ENCODE results near the gene MAT2B. TPM values are rescaled to one million over a fixed set of nuclear protein-coding genes. Genes with fewer than 3 reads are reported as not detected.
A peak's percentile ranks its signal among the peaks of the same experiment; 100 is the strongest.

Gene MAT2B
- 64.1 and 65.2 TPM in 2 replicates for total RNA-seq (2021; fragmentation: NEBNext Ultra II Directional; extraction: Animal tissue kit (Norgen Biotek cat#: 25700))
- 18.7 and 33.9 TPM in 2 replicates for polyA plus RNA-seq (2011; rRNA removed)
- polyA plus RNA-seq (2011; cell fraction: cytosol; rRNA removed), result 45.9 TPM
- polyA plus RNA-seq (2011; cell fraction: nucleus; rRNA removed), result 19.2 TPM
- 45.1 to 66.2 TPM (median 56.0 TPM) in 4 replicates for polyA plus RNA-seq (2012, experiment 1 of 2)
- 8.1 TPM for polyA plus RNA-seq (2012, experiment 2 of 2)
- 37.6 TPM for polyA plus RNA-seq (2013, experiment 1 of 2)
- 37.6 TPM for polyA plus RNA-seq (2013, experiment 2 of 2)
- 51.2 and 74.4 TPM in 2 replicates for polyA minus RNA-seq (2011; rRNA and poly(A)+ RNA removed)
- polyA minus RNA-seq (2011; cell fraction: cytosol; rRNA and poly(A)+ RNA removed), result 32.3 TPM
- polyA minus RNA-seq (2011; cell fraction: nucleus; rRNA and poly(A)+ RNA removed), result 43.0 TPM
- long read RNA-seq, experiment 1, transcript MAT2B-202 (7 exons, 2,103 nt), result minor isoform, 9 of 89 reads
- long read RNA-seq, experiment 1, transcript MAT2B-201 (7 exons, 2,226 nt), result major isoform, 28 of 89 reads
- long read RNA-seq, experiment 1, partial matches to known transcripts, result 20 of 89 reads
- long read RNA-seq, experiment 1, other reads (novel, unspliced or antisense), result 32 of 89 reads
- long read RNA-seq, experiment 2, transcript MAT2B-201 (7 exons, 2,226 nt), result major isoform, 54 of 100 reads
- long read RNA-seq, experiment 2, transcript MAT2B-202 (7 exons, 2,103 nt), result minor isoform, 38 of 100 reads
- long read RNA-seq, experiment 2, partial matches to known transcripts, result 4 of 100 reads
- long read RNA-seq, experiment 2, other reads (novel, unspliced or antisense), result 4 of 100 reads

GRCh38 chr5:163505368-163506094 is at the start of gene MAT2B:
Gene MAT2B (plus strand): TSS chr5:163505619. CDS start chr5:163505687, 68 bp downstream.
- Histone ChIP-seq H4K5ac (ENCODE audit: insufficient read length, low read depth, low read length) (peak within 1 kb of the TSS; percentile 85), H3K56ac (replicated peaks; ENCODE audit: insufficient read length, low read depth, low read length) (peak within 1 kb of the TSS; percentile 90), H4K91ac (replicated peaks; ENCODE audit: insufficient read length, low read length) (peak within 1 kb of the TSS; percentile 52), H3K4ac (replicated peaks; ENCODE audit: insufficient read length, low read depth, low read length) (peak within 1 kb of the TSS; percentile 91), H3K23ac (ENCODE audit: insufficient read length) (peak within 1 kb of the TSS; percentile 12), H3K4me3 (ENCODE audit: extremely low read depth in 1 of 4, insufficient read depth in 2 of 4, low read depth in 3 of 4, low read length in 4 of 4) (peak within 1 kb of the TSS; percentile 67 to 98 (median 89)), H2BK15ac (ENCODE audit: low read length) (no peak within 1 kb of the TSS), H3K4me1 (replicated peaks in 1 of 4; ENCODE audit: control insufficient read depth in 3 of 4, insufficient read depth in 4 of 4, low read length in 3 of 4) (peaks cover 0 to 9% (median 5%) of the 10 kb centered on the region in 4 experiments; a peak in 4 of 7 replicates), H3K14ac (ENCODE audit: insufficient read length) (no peak within 1 kb of the TSS), H2BK120ac (replicated peaks; ENCODE audit: low read depth, low read length) (peak within 1 kb of the TSS; percentile 95), H3K36me3 (ENCODE audit: control insufficient read depth in 2 of 4, insufficient read depth in 4 of 4, low read length in 3 of 4) (no peaks in the 10 kb centered on the region), H3K9ac (replicated peaks in 1 of 4; ENCODE audit: extremely low read depth in 1 of 4, low read depth in 3 of 4, low read length in 3 of 4) (peak within 1 kb of the TSS; percentile 90 to 99 (median 96)), H2BK20ac (ENCODE audit: low read length) (0 out of 2 replicates have a peak within 1 kb of the TSS, but pooled peaks have one; percentile 13), H3K27me3 (replicated peaks in 1 of 4; ENCODE audit: control insufficient read depth in 3 of 4, extremely low read depth in 1 of 4, insufficient read depth in 3 of 4, low read length in 3 of 4) (no peaks in the 10 kb centered on the region), H3K27ac (ENCODE audit: low read depth, low read length) (peak within 1 kb of the TSS; percentile 89), H3K4me2 (ENCODE audit: insufficient read depth in 1 of 2, low read depth in 2 of 2, low read length in 2 of 2) (peak within 1 kb of the TSS; percentile 90 to 100), H3K9me3 (ENCODE audit: insufficient read depth in 2 of 2, low read depth in 1 of 2, low read length in 1 of 2) (no peaks in the 10 kb centered on the region), H4K20me1 (replicated peaks in 1 of 2; ENCODE audit: control insufficient read depth in 1 of 2, insufficient read depth in 2 of 2, low read length in 2 of 2) (peaks cover 12 to 29% of the 10 kb centered on the region in 2 experiments), H3K79me2 (ENCODE audit: control insufficient read depth in 1 of 2, insufficient read depth in 2 of 2, low read length in 2 of 2) (peaks cover 28 to 68% of the 10 kb centered on the region in 2 experiments), H3K23me2 (ENCODE audit: low read depth, low read length) (peaks cover 12% of the 10 kb centered on the region), H2BK5ac (ENCODE audit: low read depth, low read length) (peak within 1 kb of the TSS; percentile 83), H2BK12ac (ENCODE audit: low read depth, low read length) (no peak within 1 kb of the TSS; the same call in 1 of the 2 replicates), H4K8ac (ENCODE audit: extremely low read depth, insufficient read depth, low read length) (peak within 1 kb of the TSS; percentile 93), H3K18ac (ENCODE audit: extremely low read depth, low read length) (peak within 1 kb of the TSS; percentile 93), H2AFZ (ENCODE audit: low read length) (no peak within 1 kb of the TSS), H3K79me1 (ENCODE audit: low read depth, low read length) (no peaks in the 10 kb centered on the region), H2AK5ac (ENCODE audit: low read depth, low read length) (peak within 1 kb of the TSS; percentile 78)
- DNase-seq (ENCODE audit: low read depth in 1 of 2, low spot score in 2 of 2) (peak; percentile 73 to 89), FAIRE-seq (no peak)
- ChIA-PET CTCF (ENCODE audit: partially characterized antibody) (interaction anchor here (0.7 to 1.8 kb wide), 5 partner anchors 10 to 47 kb away, joined by 3 to 5 read pairs (median 4); no protein-coding TSS in a partner anchor), POLR2A (ENCODE audit: partially characterized antibody) (interaction anchor here (0.7 to 4.6 kb wide), 13 partner anchors 9 to 1013 kb away, joined by 3 to 76 read pairs (median 4); partner anchors contain the start of genes CCNG1, HMMR and NUDCD2)
- WGBS, 2 experiments (ENCODE audit: extremely low coverage in 1 of 2, insufficient coverage in 1 of 2, insufficient read length in 1 of 2, insufficient replicate concordance in 2 of 2, low coverage in 1 of 2, low lambda C conversion rate in 2 of 2, missing lambda C conversion rate in 1 of 2), result 2% methylated on average over 59 of the region's 64 CpGs; no CpG with 5 or more reads in 1 of the 2 experiments
- TF ChIP-seq CBX5 (IDR thresholded peaks at IDR 0.05; ENCODE audit: low read depth, low read length), result no peak
